Caco-2 (cell line): ENCODE measurements around the gene LENG9. TPM values are rescaled to one million over a fixed set of nuclear protein-coding genes. Genes with fewer than 3 reads are reported as not detected.
A peak's percentile ranks its signal among the peaks of the same experiment; 100 is the strongest.

Experiments
- BruUV-seq: library from RNA; stranded (reverse); fragments of 400-500 nt; replicated peaks from 2 replicates; lab custom pipeline; 2021; lab: Mats Ljungman, UMichigan
- CTCF ChIA-PET: fragments of 300-600 bp; sonication (Branson Sonifier 250); formaldehyde crosslinking; loops from one replicate; lab custom pipeline; 2022; ENCODE audit warnings: antibody characterized with exemption; lab: Charles Lee
- POLR2A ChIA-PET: fragments of 300-600 bp; sonication (Branson Sonifier 250); formaldehyde crosslinking; loops from one replicate; lab custom pipeline; 2022; ENCODE audit warnings: antibody characterized with exemption; lab: Charles Lee
- DNase-seq, 2 experiments: peaks; one replicate each; pipeline versions ENCODE4 v3.0.0 to v3.0.0-alpha.2; 2020 to 2022
- H3K27me3 ChIP-seq: replicated peaks from 2 replicates; pipeline ENCODE4 v1.6.0; 2011; ENCODE audit warnings: low read length; ENCODE audit not compliant: control insufficient read depth, insufficient read depth
- H3K36me3 ChIP-seq: 2 replicates; pipeline ENCODE4 v1.5.1; 2011; ENCODE audit warnings: low read length; ENCODE audit not compliant: control insufficient read depth, insufficient read depth
- H3K4me1 ChIP-seq: fragments of 250-450 bp; sonication (Bioruptor Pico); 2 replicates; pipeline ENCODE4 v1.5.1; 2020; ENCODE audit warnings: mild to moderate bottlenecking
- H3K4me3 ChIP-seq: 2 replicates; pipeline ENCODE4 v1.5.1; 2011; ENCODE audit warnings: low read depth, mild to moderate bottlenecking, control low read depth, low read length
- H3K9me3 ChIP-seq: fragments of 250-450 bp; sonication (Bioruptor Pico); 2 replicates; pipeline ENCODE4 v1.5.1; 2020; ENCODE audit warnings: mild to moderate bottlenecking, moderate library complexity
- H3K27ac Mint-ChIP-seq: one replicate; pipeline ENCODE4 v1.8.0; 2022; ENCODE audit warnings: mixed read lengths; ENCODE audit not compliant: unreplicated experiment
- H3K27me3 Mint-ChIP-seq: one replicate; pipeline ENCODE4 v1.8.0; 2022; ENCODE audit warnings: mixed read lengths; ENCODE audit not compliant: insufficient read depth, unreplicated experiment
- H3K36me3 Mint-ChIP-seq: one replicate; pipeline ENCODE4 v1.8.0; 2022; ENCODE audit warnings: mild to moderate bottlenecking, mixed read lengths; ENCODE audit not compliant: insufficient read depth, unreplicated experiment
- H3K4me1 Mint-ChIP-seq: one replicate; pipeline ENCODE4 v1.8.0; 2022; ENCODE audit warnings: low read depth, mixed read lengths; ENCODE audit not compliant: unreplicated experiment
- H3K4me3 Mint-ChIP-seq: one replicate; pipeline ENCODE4 v1.8.0; 2022; ENCODE audit warnings: mild to moderate bottlenecking, moderate library complexity, mixed read lengths; ENCODE audit not compliant: unreplicated experiment
- H3K9me3 Mint-ChIP-seq: one replicate; pipeline ENCODE4 v1.8.0; 2022; ENCODE audit warnings: mixed read lengths; ENCODE audit not compliant: unreplicated experiment
- CTCF ChIP-seq, 2 experiments: fragments of 200-600 bp in 1 of 2; IDR thresholded peaks; 1 replicate in 1 of 2; 2 replicates in 1 of 2; pipeline versions ENCODE4 v1.5.1 to v1.8.0; 2011 to 2022; ENCODE audit warnings: antibody characterized with exemption in 1 of 2, control low read depth in 1 of 2, inconsistent platforms in 1 of 2, low read depth in 1 of 2, low read length in 1 of 2, mild to moderate bottlenecking in 1 of 2, moderate library complexity in 1 of 2; ENCODE audit not compliant: insufficient read depth in 1 of 2, severe bottlenecking in 1 of 2, unreplicated experiment in 1 of 2
- intact Hi-C: fragments of 100-400 bp; cut with micrococcal nuclease; formaldehyde crosslinking; loops from one replicate; pipeline ENCODE4 v1.10.0; 2022; ENCODE audit not compliant: unreplicated experiment
- total RNA-seq: library from RNA; stranded (reverse); gene quantifications from 2 replicates; pipeline ENCODE4 v1.2.3, GENCODE V29; 2022

Gene LENG9
- total RNA-seq, 1 experiment from 2014 or later = 6.7 TPM

DNA sequence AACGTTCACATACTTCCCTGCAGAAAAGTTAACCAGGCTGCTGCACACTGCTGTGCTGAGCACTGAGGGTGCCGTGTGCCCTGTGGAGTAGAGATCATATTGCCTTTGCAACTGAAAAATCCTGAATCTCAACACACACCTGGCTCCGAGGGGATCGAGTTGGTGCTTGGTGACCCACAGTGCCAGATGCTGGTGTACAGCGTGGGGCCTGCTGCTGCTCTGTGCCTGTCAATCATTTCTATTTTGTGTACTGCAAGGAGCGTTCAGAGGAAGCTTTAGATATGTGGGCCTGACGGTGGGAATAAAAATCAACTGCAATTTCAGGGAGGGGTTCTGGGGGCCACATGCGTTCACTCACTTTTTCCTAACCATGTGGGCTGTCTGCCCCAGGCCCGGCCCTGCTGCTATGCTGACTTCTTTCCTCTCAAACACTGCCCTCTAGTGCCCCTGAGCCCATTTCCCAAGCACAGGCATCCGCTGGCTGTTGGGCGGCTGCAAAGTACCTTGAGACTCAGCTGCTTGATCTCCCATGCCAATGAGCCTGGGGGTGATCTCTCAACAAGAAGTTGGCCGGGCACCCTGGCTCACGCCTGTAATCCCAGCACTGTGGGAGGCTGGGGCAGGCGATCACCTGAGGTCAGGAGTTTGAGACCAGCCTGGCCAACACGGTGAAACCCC is 24.3 kb downstream of the LENG9 start:
- no peak overlapping the region for H3K4me3 ChIP-seq
- BruUV-seq = no TSS peak
- no peaks in the 10 kb centered on the region for H3K9me3 Mint-ChIP-seq
- no peak overlapping the region for H3K27ac Mint-ChIP-seq
- no peaks in the 10 kb centered on the region for H3K9me3 ChIP-seq
- intact Hi-C loops = no loop called here
- H3K4me1 Mint-ChIP-seq = no peaks in the 10 kb centered on the region
- H3K4me1 ChIP-seq = peaks cover 2% of the 10 kb centered on the region; the same call in 1 of the 2 replicates
- TF ChIP-seq CTCF (IDR thresholded peaks at IDR 0.05; ENCODE audit: insufficient read depth in 1 of 2, low read depth in 1 of 2, low read length in 1 of 2, severe bottlenecking in 1 of 2, unreplicated experiment in 1 of 2) = peak; percentile 67 to 68
- ChIA-PET CTCF (interaction anchor here (0.6 to 0.8 kb wide), 2 partner anchors 9 to 34 kb away, joined by 3 read pairs; partner anchors contain the start of gene CDC42EP5), POLR2A (interaction anchor here (0.6 kb wide), 1 partner anchor 9 kb away, joined by 3 read pairs; the partner anchor contains the start of gene LENG8)
- no peak overlapping the region for H3K4me3 Mint-ChIP-seq
- no peaks in the 10 kb centered on the region for H3K27me3 ChIP-seq
- H3K36me3 Mint-ChIP-seq = peaks cover 51% of the 10 kb centered on the region
- DNase-seq = peak; percentile 57 to 63
- H3K36me3 ChIP-seq = no peaks in the 10 kb centered on the region
- H3K27me3 Mint-ChIP-seq = no peaks in the 10 kb centered on the region

DNA sequence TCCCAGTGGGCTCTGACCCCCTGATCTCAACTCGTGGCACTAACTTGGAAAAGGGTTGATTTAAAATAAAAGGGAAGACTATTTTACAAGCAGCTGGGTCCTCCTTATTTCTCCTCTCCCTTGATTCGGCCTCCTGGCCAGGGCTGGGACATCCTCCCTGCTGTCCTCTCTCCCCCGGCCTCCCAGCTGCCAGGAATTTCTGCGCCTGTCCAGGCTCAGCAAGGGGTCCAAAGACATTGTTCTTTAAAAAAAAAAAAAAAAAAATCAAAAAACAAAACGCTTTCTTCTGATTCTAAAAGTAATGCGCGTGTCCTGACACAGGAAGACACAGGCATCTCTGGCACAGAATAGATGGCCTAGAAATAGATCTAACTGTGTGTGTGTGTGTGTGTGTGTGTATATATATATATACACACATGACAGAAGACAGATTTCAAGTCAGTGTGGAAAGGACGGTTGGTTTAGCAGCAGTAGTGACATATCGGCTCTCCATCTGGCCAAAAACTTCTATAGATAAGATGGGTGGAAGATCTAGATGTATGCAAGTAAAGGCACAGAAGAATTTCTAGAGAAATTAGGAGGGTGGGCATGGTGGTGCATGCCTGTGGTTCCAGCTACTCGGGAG is 26.8 kb downstream of the LENG9 start:
- H3K27me3 ChIP-seq = no peaks in the 10 kb centered on the region
- no peak for TF ChIP-seq CTCF (IDR thresholded peaks at IDR 0.05; ENCODE audit: insufficient read depth in 1 of 2, low read depth in 1 of 2, low read length in 1 of 2, severe bottlenecking in 1 of 2, unreplicated experiment in 1 of 2)
- no peak overlapping the region for H3K4me3 ChIP-seq
- CTCF ChIA-PET = no interaction called here
- peaks cover 9% of the 10 kb centered on the region for H3K4me1 Mint-ChIP-seq
- H3K36me3 ChIP-seq = no peaks in the 10 kb centered on the region
- no peaks in the 10 kb centered on the region for H3K9me3 Mint-ChIP-seq
- no TSS peak for BruUV-seq
- H3K9me3 ChIP-seq = no peaks in the 10 kb centered on the region
- no peak for DNase-seq
- peaks cover 36% of the 10 kb centered on the region for H3K36me3 Mint-ChIP-seq
- no peak overlapping the region for H3K27ac Mint-ChIP-seq
- no peak overlapping the region for H3K4me3 Mint-ChIP-seq
- POLR2A ChIA-PET = no interaction called here
- no peaks in the 10 kb centered on the region for H3K27me3 Mint-ChIP-seq
- intact Hi-C loops = no loop called here
- H3K4me1 ChIP-seq = no peaks in the 10 kb centered on the region; the same call in 1 of the 2 replicates

DNA sequence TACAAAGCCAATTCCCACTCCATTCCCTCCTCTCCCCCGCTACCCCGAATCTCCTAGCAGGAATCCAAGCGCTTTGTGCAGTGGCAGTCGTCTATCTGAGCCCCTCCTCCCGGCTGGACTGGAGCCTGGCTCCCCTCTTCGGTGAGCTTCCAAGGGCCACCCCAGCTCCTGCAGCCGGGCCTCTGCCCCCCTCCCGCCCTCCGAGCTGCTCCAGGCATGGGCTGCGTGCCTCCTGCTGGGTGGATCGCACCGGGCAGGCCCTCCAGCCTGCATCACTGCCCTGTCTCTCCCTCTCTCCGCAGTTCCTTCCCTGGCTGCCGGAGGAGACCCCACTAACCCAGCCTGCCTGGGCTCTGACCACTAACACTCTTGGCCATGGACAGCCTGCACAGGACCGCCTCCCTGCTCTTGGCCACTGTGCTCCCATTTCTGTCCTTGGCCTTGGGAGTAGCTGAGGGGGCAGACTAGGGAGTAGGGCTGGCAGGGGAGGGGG is 27.5 kb downstream of the LENG9 start:
- no peak overlapping the region for H3K4me3 Mint-ChIP-seq
- TF ChIP-seq CTCF (IDR thresholded peaks at IDR 0.05; ENCODE audit: insufficient read depth in 1 of 2, low read depth in 1 of 2, low read length in 1 of 2, severe bottlenecking in 1 of 2, unreplicated experiment in 1 of 2) = no peak

More for the DNA sequence above, 27.5 kb downstream of the LENG9 start:
- no peaks in the 10 kb centered on the region for H3K9me3 ChIP-seq
- ChIA-PET CTCF (no interaction called here), POLR2A (no interaction called here)
- Mint-ChIP-seq H3K9me3 (no peaks in the 10 kb centered on the region), H3K27ac (no peak overlapping the region), H3K4me1 (peaks cover 9% of the 10 kb centered on the region), H3K36me3 (peaks cover 37% of the 10 kb centered on the region), H3K27me3 (peaks cover 3% of the 10 kb centered on the region)
- H3K27me3 ChIP-seq = no peaks in the 10 kb centered on the region
- no peaks in the 10 kb centered on the region; the same call in 1 of the 2 replicates for H3K4me1 ChIP-seq
- intact Hi-C loops = no loop called here
- DNase-seq = no peak
- no peaks in the 10 kb centered on the region for H3K36me3 ChIP-seq
- no peak overlapping the region for H3K4me3 ChIP-seq
- no TSS peak for BruUV-seq
